H1 (cell line): ENCODE data around the gene HCAR2. TPM values are rescaled to one million over a fixed set of nuclear protein-coding genes. Genes with fewer than 3 reads are reported as not detected.

Experiments used
- CTCF ChIA-PET: fragments of 300-600 bp; sonication (Branson Sonifier 250); formaldehyde crosslinking; loops from one replicate; lab custom pipeline; 2021; ENCODE audit not compliant: partially characterized antibody; lab: Charles Lee
- POLR2A ChIA-PET: fragments of 300-600 bp; sonication (Branson Sonifier 250); formaldehyde crosslinking; loops from one replicate; lab custom pipeline; 2021; ENCODE audit warnings: inconsistent platforms; ENCODE audit not compliant: partially characterized antibody; lab: Charles Lee
- DNase-seq, 2 experiments: peaks; one replicate each; pipeline versions ENCODE4 v3.0.0 to v3.0.0-alpha.2; 2010 to 2022; ENCODE audit warnings: low spot score in 2 of 2, low read depth in 1 of 2, mixed read lengths in 1 of 2
- FAIRE-seq: peaks from 2 replicates; lab custom pipeline; 2011; peaks lifted over from hg19 to GRCh38; lab: Jason Lieb, UNC
- H2AFZ ChIP-seq: 2 replicates; pipeline ENCODE4 v1.8.1; 2012; ENCODE audit warnings: low read length, inconsistent platforms
- H2AK5ac ChIP-seq: 2 replicates; pipeline ENCODE4 v1.6.1; 2013; ENCODE audit warnings: low read depth, low read length
- H2BK120ac ChIP-seq: replicated peaks from 2 replicates; pipeline ENCODE3; 2013; ENCODE audit warnings: low read depth, low read length, inconsistent platforms
- H2BK12ac ChIP-seq: 2 replicates; pipeline ENCODE4 v1.6.1; 2013; ENCODE audit warnings: low read depth, low read length
- H2BK15ac ChIP-seq: 2 replicates; pipeline ENCODE4 v1.6.1; 2013; ENCODE audit warnings: low read length
- H2BK20ac ChIP-seq: 2 replicates; pipeline ENCODE4 v1.6.1; 2013; ENCODE audit warnings: low read length
- H2BK5ac ChIP-seq: 2 replicates; pipeline ENCODE4 v1.6.1; 2013; ENCODE audit warnings: low read depth, low read length
- H3K14ac ChIP-seq: 2 replicates; pipeline ENCODE4 v1.6.1; 2013; ENCODE audit warnings: inconsistent platforms; ENCODE audit not compliant: insufficient read length
- H3K18ac ChIP-seq: 2 replicates; pipeline ENCODE4 v1.6.1; 2013; ENCODE audit warnings: low read length; ENCODE audit errors: extremely low read depth
- H3K23ac ChIP-seq: 2 replicates; pipeline ENCODE4 v1.6.1; 2013; ENCODE audit warnings: inconsistent platforms; ENCODE audit not compliant: insufficient read length
- H3K23me2 ChIP-seq: 2 replicates; pipeline ENCODE4 v1.6.1; 2013; ENCODE audit warnings: low read depth, low read length
- H3K27ac ChIP-seq: 2 replicates; pipeline ENCODE4 v1.6.1; 2011; ENCODE audit warnings: low read depth, low read length, inconsistent platforms
- H3K27me3 ChIP-seq, 4 experiments: replicated peaks in 1 of 4; 1 replicate in 1 of 4; 2 replicates in 3 of 4; pipeline versions ENCODE4 v1.6.1 to v1.8.1; 2011 to 2013; ENCODE audit warnings: low read length in 3 of 4, mild to moderate bottlenecking in 3 of 4, inconsistent platforms in 2 of 4, mixed read lengths in 2 of 4, moderate library complexity in 1 of 4; ENCODE audit not compliant: control insufficient read depth in 3 of 4, insufficient read depth in 3 of 4; ENCODE audit errors: extremely low read depth in 1 of 4
- H3K36me3 ChIP-seq, 4 experiments: 2 replicates each; pipeline versions ENCODE4 v1.6.1 to v1.8.1; 2011 to 2013; ENCODE audit warnings: mild to moderate bottlenecking in 4 of 4, low read length in 3 of 4, moderate library complexity in 2 of 4, control low read depth in 1 of 4, inconsistent platforms in 1 of 4; ENCODE audit not compliant: insufficient read depth in 4 of 4, control insufficient read depth in 2 of 4
- H3K4ac ChIP-seq: replicated peaks from 2 replicates; pipeline ENCODE3; 2013; ENCODE audit warnings: low read length, low read depth, mixed read lengths, inconsistent platforms; ENCODE audit not compliant: insufficient read length
- H3K4me1 ChIP-seq, 4 experiments: replicated peaks in 1 of 4; 1 replicate in 1 of 4; 2 replicates in 3 of 4; pipeline versions ENCODE4 v1.6.1 to v1.8.1; 2011 to 2013; ENCODE audit warnings: low read length in 3 of 4, inconsistent platforms in 2 of 4, mixed read lengths in 1 of 4; ENCODE audit not compliant: insufficient read depth in 4 of 4, control insufficient read depth in 3 of 4
- H3K4me2 ChIP-seq, 2 experiments: 2 replicates each; pipeline versions ENCODE4 v1.6.1 to v1.8.1; 2011 to 2013; ENCODE audit warnings: low read depth in 2 of 2, low read length in 2 of 2, control low read depth in 1 of 2, inconsistent platforms in 1 of 2, mild to moderate bottlenecking in 1 of 2; ENCODE audit not compliant: insufficient read depth in 1 of 2
- H3K4me3 ChIP-seq, 4 experiments: fragments of 200-600, 300-600 bp in 1 of 4; sonication (generic), shearing (Covaris generic), sonication (Bioruptor Twin) in 1 of 4; 2 replicates each; pipeline versions ENCODE4 v1.5.1 to v1.8.1; 2011 to 2016; ENCODE audit warnings: low read length in 4 of 4, low read depth in 3 of 4, control low read depth in 2 of 4, inconsistent platforms in 2 of 4, mild to moderate bottlenecking in 2 of 4, mixed read lengths in 1 of 4, moderate library complexity in 1 of 4; ENCODE audit not compliant: insufficient read depth in 2 of 4; ENCODE audit errors: extremely low read depth in 1 of 4
- H3K56ac ChIP-seq: replicated peaks from 2 replicates; pipeline ENCODE3; 2013; ENCODE audit warnings: low read depth, mild to moderate bottlenecking, mixed read lengths, low read length, inconsistent platforms; ENCODE audit not compliant: insufficient read length
- H3K79me1 ChIP-seq: 2 replicates; pipeline ENCODE4 v1.6.1; 2013; ENCODE audit warnings: low read depth, low read length, control low read depth
- H3K79me2 ChIP-seq, 2 experiments: 2 replicates each; pipeline versions ENCODE4 v1.6.1 to v1.8.1; 2012 to 2013; ENCODE audit warnings: low read length in 2 of 2, mild to moderate bottlenecking in 2 of 2, inconsistent platforms in 1 of 2; ENCODE audit not compliant: insufficient read depth in 2 of 2, control insufficient read depth in 1 of 2
- H3K9ac ChIP-seq, 4 experiments: replicated peaks in 1 of 4; 1 replicate in 1 of 4; 2 replicates in 3 of 4; pipeline versions ENCODE4 v1.6.1 to v1.8.1; 2011 to 2013; ENCODE audit warnings: low read depth in 3 of 4, low read length in 3 of 4, control low read depth in 2 of 4, mild to moderate bottlenecking in 2 of 4, moderate library complexity in 2 of 4, inconsistent platforms in 1 of 4; ENCODE audit errors: extremely low read depth in 1 of 4
- H3K9me3 ChIP-seq, 2 experiments: 2 replicates each; pipeline versions ENCODE4 v1.6.1 to v1.8.1; 2012 to 2013; ENCODE audit warnings: mild to moderate bottlenecking in 2 of 2, moderate library complexity in 2 of 2, control low read depth in 1 of 2, inconsistent platforms in 1 of 2, low read depth in 1 of 2, low read length in 1 of 2, mixed read lengths in 1 of 2; ENCODE audit not compliant: insufficient read depth in 2 of 2
- H4K20me1 ChIP-seq, 2 experiments: replicated peaks in 1 of 2; 2 replicates each; pipeline versions ENCODE3 to v1.8.1; 2011 to 2013; ENCODE audit warnings: inconsistent platforms in 2 of 2, low read length in 2 of 2, mild to moderate bottlenecking in 1 of 2; ENCODE audit not compliant: insufficient read depth in 2 of 2, control insufficient read depth in 1 of 2
- H4K5ac ChIP-seq: 2 replicates; pipeline ENCODE4 v1.6.1; 2013; ENCODE audit warnings: low read length, low read depth, mixed read lengths, inconsistent platforms; ENCODE audit not compliant: insufficient read length
- H4K8ac ChIP-seq: 2 replicates; pipeline ENCODE4 v1.8.0; 2013; ENCODE audit warnings: mild to moderate bottlenecking, moderate library complexity, low read length, inconsistent platforms; ENCODE audit not compliant: insufficient read depth; ENCODE audit errors: extremely low read depth
- H4K91ac ChIP-seq: replicated peaks from 2 replicates; pipeline ENCODE3; 2013; ENCODE audit warnings: low read length, mixed read lengths, inconsistent platforms; ENCODE audit not compliant: insufficient read length
- SIRT6 ChIP-seq: IDR thresholded peaks from one replicate; pipeline ENCODE4 v1.7.1; 2012; ENCODE audit warnings: low read length, inconsistent platforms
- WGBS, 2 experiments: shearing (Covaris generic) in 1 of 2; methylation state at CpG; one replicate each; pipeline versions ENCODE4 v1.1.6 to v1.1.7; 2013 to 2015; ENCODE audit warnings: low lambda C conversion rate in 2 of 2, mixed read lengths in 2 of 2, inconsistent platforms in 1 of 2, low coverage in 1 of 2, missing lambda C conversion rate in 1 of 2; ENCODE audit not compliant: insufficient replicate concordance in 2 of 2, insufficient coverage in 1 of 2, insufficient read length in 1 of 2; ENCODE audit errors: extremely low coverage in 1 of 2, missing lambda C conversion rate in 1 of 2; 5-methylcytosine and 5-hydroxymethylcytosine counted together
- polyA plus RNA-seq, 7 experiments: library from polyadenylated mRNA; depleted of rRNA in 3 of 7; stranded (reverse) in 5 of 7; unstranded in 2 of 7; fragments of >200 nt in 5 of 7; fragments of 200-250 nt in 2 of 7; gene quantifications; 1 replicate in 5 of 7; 2 replicates in 1 of 7; 4 replicates in 1 of 7; pipeline versions ENCODE4 v1.2.1 to v1.2.3, GENCODE V29; 2011 to 2013; ENCODE audit warnings: missing spikeins in 2 of 7, mixed read lengths in 2 of 7
- total RNA-seq: library from RNA; stranded (reverse); fragmentation: NEBNext Ultra II Directional; extraction: Animal tissue kit (Norgen Biotek cat#: 25700); gene quantifications from 2 replicates; pipeline ENCODE4 v1.2.1, GENCODE V29; 2021

The HCAR2 gene
- total and polyA plus RNA-seq, 2 of the 8 experiments (the other 6 are each of a cell fraction or from before 2014, with no cell fraction given) = not detected

DNA sequence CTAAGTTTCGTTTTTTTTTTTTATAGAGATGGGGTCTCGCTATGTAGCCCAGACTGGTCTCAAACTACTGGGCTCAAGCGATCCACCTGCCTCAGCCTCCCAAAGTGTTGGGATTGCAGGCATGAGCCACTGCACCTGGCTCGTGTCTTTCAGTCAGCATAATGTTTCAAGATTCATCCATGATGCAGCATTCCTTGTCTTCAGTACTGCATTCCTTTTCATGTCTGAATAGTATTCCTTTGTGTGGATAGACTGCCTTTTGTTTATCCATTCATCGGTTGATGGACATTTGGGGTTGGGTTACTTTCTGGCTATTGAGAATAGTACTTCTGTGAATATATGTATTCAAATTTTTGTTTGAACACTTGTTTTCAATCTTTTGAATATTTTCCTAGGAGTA is 37.4 kb downstream of the HCAR2 start:
- Histone ChIP-seq H3K4me2 (no peak overlapping the region), H3K27me3 (no peaks in the 10 kb centered on the region), H2BK20ac (no peak overlapping the region), H2BK5ac (no peak overlapping the region), H3K9me3 (no peaks in the 10 kb centered on the region), H3K23ac (no peak overlapping the region), H3K18ac (no peak overlapping the region), H3K56ac (no peak overlapping the region), H3K4me3 (no peak overlapping the region), H3K4me1 (no peaks in the 10 kb centered on the region), H2AK5ac (no peak overlapping the region), H2BK12ac (no peak overlapping the region), H3K9ac (no peak overlapping the region), H4K20me1 (no peaks in the 10 kb centered on the region), H3K79me2 (no peaks in the 10 kb centered on the region), H3K27ac (no peak overlapping the region), H3K36me3 (no peaks in the 10 kb centered on the region), H4K5ac (no peak overlapping the region), H4K8ac (no peak overlapping the region), H3K14ac (no peak overlapping the region), H2BK120ac (no peak overlapping the region), H4K91ac (no peak overlapping the region), H2BK15ac (no peak overlapping the region), H3K4ac (no peak overlapping the region), H3K79me1 (no peaks in the 10 kb centered on the region), H2AFZ (no peak overlapping the region), H3K23me2 (no peaks in the 10 kb centered on the region)
- DNase-seq = no peak
- CTCF ChIA-PET = interaction anchor here (0.5 to 1.3 kb wide), 2 partner anchors 9 to 75 kb away, joined by 4 to 5 read pairs; no protein-coding TSS in a partner anchor
- FAIRE-seq = no peak
- 81% methylated on average over 5 of the region's 5 CpGs; no CpG with 5 or more reads in 1 of the 2 experiments for WGBS, 2 experiments
- TF ChIP-seq SIRT6 = no peak
- POLR2A ChIA-PET = interaction anchor here (1.7 kb wide), 1 partner anchor 9 kb away, joined by 3 read pairs; no protein-coding TSS in a partner anchor
